Measurements from ENCODE around the gene ABHD17A.

DNA sequence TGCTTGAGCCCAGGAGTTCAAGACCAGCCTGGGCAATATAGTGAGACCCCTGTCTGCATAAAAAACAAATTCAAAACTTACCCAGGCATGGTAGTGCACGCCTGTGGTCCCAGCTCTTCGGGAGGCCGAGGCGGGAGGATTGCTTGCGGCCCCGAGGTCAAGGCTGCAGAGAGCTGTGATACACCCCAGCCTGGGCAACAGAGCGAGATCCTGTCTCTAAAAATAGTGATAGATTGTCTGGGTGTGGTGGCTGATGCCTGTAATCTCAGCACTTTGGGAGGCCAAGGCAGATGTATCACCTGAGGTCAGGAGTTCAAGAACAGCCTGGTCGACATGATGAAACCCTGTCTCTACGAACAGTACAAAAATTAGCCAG is 18.0 kb downstream of the ABHD17A start:
- TF ChIP-seq POLR2AphosphoS5 (IDR thresholded peaks at IDR 0.05) = no peak
- TF ChIP-seq, protein P1, sequence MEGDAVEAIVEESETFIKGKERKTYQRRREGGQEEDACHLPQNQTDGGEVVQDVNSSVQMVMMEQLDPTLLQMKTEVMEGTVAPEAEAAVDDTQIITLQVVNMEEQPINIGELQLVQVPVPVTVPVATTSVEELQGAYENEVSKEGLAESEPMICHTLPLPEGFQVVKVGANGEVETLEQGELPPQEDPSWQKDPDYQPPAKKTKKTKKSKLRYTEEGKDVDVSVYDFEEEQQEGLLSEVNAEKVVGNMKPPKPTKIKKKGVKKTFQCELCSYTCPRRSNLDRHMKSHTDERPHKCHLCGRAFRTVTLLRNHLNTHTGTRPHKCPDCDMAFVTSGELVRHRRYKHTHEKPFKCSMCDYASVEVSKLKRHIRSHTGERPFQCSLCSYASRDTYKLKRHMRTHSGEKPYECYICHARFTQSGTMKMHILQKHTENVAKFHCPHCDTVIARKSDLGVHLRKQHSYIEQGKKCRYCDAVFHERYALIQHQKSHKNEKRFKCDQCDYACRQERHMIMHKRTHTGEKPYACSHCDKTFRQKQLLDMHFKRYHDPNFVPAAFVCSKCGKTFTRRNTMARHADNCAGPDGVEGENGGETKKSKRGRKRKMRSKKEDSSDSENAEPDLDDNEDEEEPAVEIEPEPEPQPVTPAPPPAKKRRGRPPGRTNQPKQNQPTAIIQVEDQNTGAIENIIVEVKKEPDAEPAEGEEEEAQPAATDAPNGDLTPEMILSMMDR (IDR thresholded peaks at IDR 0.05) = no peak
- no peak for TF ChIP-seq POLR2A (IDR thresholded peaks at IDR 0.05)
